PFSK-1 (cell line): Measurements from ENCODE around the gene STARD13.

Source experiments
- POLR2AphosphoS5 ChIP-seq: IDR thresholded peaks from 2 replicates; pipeline ENCODE4 v1.6.1; 2012; ENCODE audit warnings: low read depth, mild to moderate bottlenecking, control low read depth, low read length, moderate library complexity
- SIN3A ChIP-seq: IDR thresholded peaks from 2 replicates; pipeline ENCODE4 v1.6.1; 2012; ENCODE audit warnings: mild to moderate bottlenecking, low read length, moderate library complexity, borderline replicate concordance; ENCODE audit not compliant: insufficient read depth
- TAF1 ChIP-seq: IDR thresholded peaks from 2 replicates; pipeline ENCODE4 v1.6.1; 2012; ENCODE audit warnings: low read length, control low read depth, borderline replicate concordance; ENCODE audit not compliant: insufficient read depth
- TF ChIP-seq, protein P1 (sequence below), 2 experiments: IDR thresholded peaks; 2 replicates each; pipeline versions ENCODE4 v1.6.1 to v1.8.0; 2011 to 2012; ENCODE audit warnings: low read depth in 2 of 2, low read length in 2 of 2, control low read depth in 1 of 2, inconsistent platforms in 1 of 2, mild to moderate bottlenecking in 1 of 2, moderate library complexity in 1 of 2; ENCODE audit not compliant: insufficient read depth in 1 of 2

DNA sequence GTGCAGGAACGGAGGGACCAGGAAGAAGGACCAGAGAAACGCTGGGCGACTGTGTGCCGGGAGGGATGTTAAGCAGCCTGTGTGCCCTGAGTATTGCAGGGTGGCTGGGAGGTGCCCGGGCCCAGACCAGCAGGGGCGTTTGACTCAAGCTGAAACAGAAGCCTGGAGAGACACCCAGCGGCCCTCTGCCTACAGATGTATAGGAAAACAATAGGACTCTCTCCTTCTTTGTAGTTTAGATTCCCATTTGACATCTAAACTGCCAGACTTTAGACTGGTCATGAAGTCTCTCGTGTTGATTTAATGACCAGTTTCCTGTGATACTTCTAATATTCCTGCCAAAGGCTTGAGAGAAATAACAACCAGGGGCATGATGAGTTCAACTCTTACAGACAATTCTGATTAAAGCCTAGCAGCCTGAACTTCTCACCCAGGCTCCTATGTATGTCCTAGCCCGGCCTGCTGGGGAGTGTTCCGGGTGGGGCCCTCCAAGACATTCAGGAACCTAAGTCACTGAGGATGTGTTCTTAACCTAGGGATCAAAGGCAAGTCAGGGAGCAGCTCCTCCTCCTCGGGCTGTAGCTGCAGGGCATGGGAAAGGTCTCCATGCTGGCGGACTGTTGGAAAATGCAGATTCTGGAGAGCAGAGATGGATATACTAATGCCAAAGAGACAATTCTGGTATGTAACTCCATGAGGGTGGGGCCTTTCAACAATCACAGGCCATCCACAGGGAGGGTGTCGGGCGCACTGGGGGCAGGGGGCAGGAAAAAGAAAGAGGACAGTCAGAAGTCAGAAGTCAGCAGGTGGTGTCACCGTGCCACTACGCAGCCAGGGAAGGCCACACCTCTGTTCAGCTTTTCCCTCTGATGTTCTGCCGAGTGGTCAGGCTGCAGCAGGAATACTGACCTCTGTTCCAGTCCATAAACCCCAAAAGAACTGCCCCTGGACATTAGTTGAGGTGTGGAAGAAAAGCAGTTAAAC lies 131.8 kb downstream of the STARD13 start:
- TF ChIP-seq TAF1 = no peak
- no peak for TF ChIP-seq POLR2AphosphoS5
- TF ChIP-seq SIN3A = no peak
- TF ChIP-seq, protein P1, sequence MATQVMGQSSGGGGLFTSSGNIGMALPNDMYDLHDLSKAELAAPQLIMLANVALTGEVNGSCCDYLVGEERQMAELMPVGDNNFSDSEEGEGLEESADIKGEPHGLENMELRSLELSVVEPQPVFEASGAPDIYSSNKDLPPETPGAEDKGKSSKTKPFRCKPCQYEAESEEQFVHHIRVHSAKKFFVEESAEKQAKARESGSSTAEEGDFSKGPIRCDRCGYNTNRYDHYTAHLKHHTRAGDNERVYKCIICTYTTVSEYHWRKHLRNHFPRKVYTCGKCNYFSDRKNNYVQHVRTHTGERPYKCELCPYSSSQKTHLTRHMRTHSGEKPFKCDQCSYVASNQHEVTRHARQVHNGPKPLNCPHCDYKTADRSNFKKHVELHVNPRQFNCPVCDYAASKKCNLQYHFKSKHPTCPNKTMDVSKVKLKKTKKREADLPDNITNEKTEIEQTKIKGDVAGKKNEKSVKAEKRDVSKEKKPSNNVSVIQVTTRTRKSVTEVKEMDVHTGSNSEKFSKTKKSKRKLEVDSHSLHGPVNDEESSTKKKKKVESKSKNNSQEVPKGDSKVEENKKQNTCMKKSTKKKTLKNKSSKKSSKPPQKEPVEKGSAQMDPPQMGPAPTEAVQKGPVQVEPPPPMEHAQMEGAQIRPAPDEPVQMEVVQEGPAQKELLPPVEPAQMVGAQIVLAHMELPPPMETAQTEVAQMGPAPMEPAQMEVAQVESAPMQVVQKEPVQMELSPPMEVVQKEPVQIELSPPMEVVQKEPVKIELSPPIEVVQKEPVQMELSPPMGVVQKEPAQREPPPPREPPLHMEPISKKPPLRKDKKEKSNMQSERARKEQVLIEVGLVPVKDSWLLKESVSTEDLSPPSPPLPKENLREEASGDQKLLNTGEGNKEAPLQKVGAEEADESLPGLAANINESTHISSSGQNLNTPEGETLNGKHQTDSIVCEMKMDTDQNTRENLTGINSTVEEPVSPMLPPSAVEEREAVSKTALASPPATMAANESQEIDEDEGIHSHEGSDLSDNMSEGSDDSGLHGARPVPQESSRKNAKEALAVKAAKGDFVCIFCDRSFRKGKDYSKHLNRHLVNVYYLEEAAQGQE (IDR thresholded peaks at IDR 0.05; ENCODE audit: insufficient read depth in 1 of 2, low read depth in 2 of 2, low read length in 2 of 2) = no peak
